ENCODE data around the gene WDFY4. TPM values are rescaled to one million over a fixed set of nuclear protein-coding genes. Genes with fewer than 3 reads are reported as not detected.

Gene WDFY4
- polyA plus RNA-seq, 1 experiment, result not detected

DNA sequence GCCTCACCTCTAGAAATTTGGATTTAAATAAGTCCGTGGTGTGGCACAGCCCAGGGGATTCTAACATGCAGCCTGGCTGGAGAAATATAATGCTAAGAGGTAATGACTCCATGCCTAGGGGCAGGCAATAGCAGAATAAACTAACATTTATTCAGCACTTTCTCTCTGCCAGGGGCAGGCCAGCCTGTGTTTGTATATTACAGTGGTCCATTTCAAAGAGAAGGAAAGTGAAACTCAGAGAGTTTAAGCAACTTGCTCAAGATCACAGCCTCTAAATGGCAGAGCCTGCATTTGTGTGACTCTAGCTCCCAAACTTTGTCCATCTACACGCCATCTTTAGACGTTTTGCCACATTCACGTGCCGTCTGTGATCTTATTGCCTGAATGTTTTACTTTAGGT lies 261.7 kb downstream of the WDFY4 start:
- CTCF ChIA-PET, result interaction anchor here (0.9 kb wide), 1 partner anchor 10 kb away, joined by 3 read pairs; no protein-coding TSS in a partner anchor
- DNase-seq (ENCODE audit: low read depth), result no peak

DNA sequence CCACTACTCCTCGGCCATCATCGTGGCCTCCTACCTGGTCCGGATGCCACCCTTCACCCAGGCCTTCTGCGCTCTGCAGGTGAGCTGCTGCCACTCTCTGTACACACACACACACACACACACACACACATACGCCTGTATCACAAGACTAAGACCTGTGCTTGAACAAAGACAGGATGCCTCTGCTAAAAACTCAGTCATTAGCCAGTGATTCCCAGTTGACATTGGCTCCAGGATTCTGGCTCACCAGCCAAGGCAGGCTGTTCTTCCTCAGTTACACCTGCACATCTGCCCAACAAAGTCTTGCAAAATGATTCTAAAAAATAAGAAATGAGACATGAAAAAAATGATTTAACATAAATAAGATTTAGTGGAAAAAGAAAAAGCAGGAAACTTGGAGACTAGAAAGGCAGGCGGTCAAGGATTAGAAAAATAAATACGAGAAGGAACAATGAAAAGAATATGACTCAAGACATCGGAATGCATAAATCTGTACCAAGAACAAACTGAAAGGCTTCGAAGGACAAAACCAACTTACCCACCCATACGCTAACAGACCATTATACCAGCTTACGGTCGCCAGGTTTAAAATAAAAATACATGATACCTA lies 262.3 kb downstream of the WDFY4 start:
- no peaks in the 10 kb centered on the region for H3K27me3 ChIP-seq (ENCODE audit: control insufficient read depth, insufficient read depth, low read length)
- TF ChIP-seq, protein P1, sequence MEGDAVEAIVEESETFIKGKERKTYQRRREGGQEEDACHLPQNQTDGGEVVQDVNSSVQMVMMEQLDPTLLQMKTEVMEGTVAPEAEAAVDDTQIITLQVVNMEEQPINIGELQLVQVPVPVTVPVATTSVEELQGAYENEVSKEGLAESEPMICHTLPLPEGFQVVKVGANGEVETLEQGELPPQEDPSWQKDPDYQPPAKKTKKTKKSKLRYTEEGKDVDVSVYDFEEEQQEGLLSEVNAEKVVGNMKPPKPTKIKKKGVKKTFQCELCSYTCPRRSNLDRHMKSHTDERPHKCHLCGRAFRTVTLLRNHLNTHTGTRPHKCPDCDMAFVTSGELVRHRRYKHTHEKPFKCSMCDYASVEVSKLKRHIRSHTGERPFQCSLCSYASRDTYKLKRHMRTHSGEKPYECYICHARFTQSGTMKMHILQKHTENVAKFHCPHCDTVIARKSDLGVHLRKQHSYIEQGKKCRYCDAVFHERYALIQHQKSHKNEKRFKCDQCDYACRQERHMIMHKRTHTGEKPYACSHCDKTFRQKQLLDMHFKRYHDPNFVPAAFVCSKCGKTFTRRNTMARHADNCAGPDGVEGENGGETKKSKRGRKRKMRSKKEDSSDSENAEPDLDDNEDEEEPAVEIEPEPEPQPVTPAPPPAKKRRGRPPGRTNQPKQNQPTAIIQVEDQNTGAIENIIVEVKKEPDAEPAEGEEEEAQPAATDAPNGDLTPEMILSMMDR (IDR thresholded peaks at IDR 0.05; ENCODE audit: insufficient read depth, low read depth, low read length), result no peak
- CTCF ChIA-PET, result no interaction called here
- no peak overlapping the region for H3K4me3 ChIP-seq (ENCODE audit: low read depth, low read length)
- POLR2A ChIA-PET, result no interaction called here
- no peaks in the 10 kb centered on the region for H3K36me3 ChIP-seq (ENCODE audit: control insufficient read depth, insufficient read depth, low read length)
- DNase-seq (ENCODE audit: low read depth), result no peak

More for the DNA sequence above, 261.7 kb downstream of the WDFY4 start:
- POLR2A ChIA-PET, result no interaction called here
- H3K4me3 ChIP-seq (ENCODE audit: low read depth, low read length), result no peak overlapping the region
- H3K27me3 ChIP-seq (ENCODE audit: control insufficient read depth, insufficient read depth, low read length), result no peaks in the 10 kb centered on the region
- TF ChIP-seq, protein P1 (IDR thresholded peaks at IDR 0.05; ENCODE audit: insufficient read depth, low read depth, low read length), result no peak
- H3K36me3 ChIP-seq (ENCODE audit: control insufficient read depth, insufficient read depth, low read length), result no peaks in the 10 kb centered on the region

DNA sequence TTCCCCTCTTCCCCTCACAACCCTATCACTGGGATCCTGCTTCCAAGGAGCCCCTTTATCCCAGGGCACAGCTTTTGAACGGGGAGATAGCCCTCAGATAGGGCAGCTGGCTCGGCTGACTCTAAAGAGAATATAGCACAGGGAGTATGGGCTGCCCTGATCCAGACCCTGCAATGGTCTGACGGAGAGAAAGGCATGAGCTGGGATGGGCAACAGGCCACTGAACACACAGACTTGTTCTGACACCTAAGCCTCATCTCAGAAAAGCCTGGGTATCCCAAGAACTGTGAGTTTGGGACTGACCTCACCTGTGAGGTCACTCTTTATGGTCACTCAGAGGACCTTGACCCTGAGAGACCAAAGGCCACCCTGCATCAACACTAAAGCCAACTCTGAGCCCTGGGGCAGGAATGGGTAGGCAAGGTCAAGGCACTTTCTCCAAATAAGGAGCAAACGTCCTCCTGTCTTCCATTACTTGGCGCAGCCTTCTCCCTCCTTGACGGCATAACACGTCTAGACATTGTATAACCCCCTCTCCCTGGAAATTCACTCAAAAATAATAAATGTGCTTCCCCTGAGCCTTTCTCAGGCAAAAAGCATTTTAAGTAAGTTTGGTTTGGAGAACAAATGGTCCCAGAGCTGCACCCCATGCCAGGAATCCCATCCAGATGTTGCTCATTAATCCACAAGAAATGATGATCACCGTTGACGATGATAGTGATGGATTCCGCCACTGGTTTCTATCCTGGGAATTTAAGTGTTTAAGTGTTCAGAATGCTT lies 263.2 kb downstream of the WDFY4 start:
- Histone ChIP-seq H3K4me3 (ENCODE audit: low read depth, low read length) (no peak overlapping the region), H3K36me3 (ENCODE audit: control insufficient read depth, insufficient read depth, low read length) (no peaks in the 10 kb centered on the region), H3K27me3 (ENCODE audit: control insufficient read depth, insufficient read depth, low read length) (0 out of 2 replicates have a peak, but pooled peaks cover 1% of the 10 kb centered on the region)
- CTCF ChIA-PET, result no interaction called here
- POLR2A ChIA-PET, result no interaction called here
- DNase-seq (ENCODE audit: low read depth), result no peak
- TF ChIP-seq, protein P1 (IDR thresholded peaks at IDR 0.05; ENCODE audit: insufficient read depth, low read depth, low read length), result no peak

GRCh38 chr10:48948470-48949037 lies 263.9 kb downstream of the WDFY4 start:
- CTCF ChIA-PET, result interaction anchor here (0.6 kb wide), 1 partner anchor 16 kb away, joined by 3 read pairs; no protein-coding TSS in a partner anchor
- POLR2A ChIA-PET, result no interaction called here
- 0 out of 2 replicates have a peak, but pooled peaks cover 1% of the 10 kb centered on the region for H3K27me3 ChIP-seq (ENCODE audit: control insufficient read depth, insufficient read depth, low read length)
- H3K36me3 ChIP-seq (ENCODE audit: control insufficient read depth, insufficient read depth, low read length), result no peaks in the 10 kb centered on the region
- H3K4me3 ChIP-seq (ENCODE audit: low read depth, low read length), result no peak overlapping the region
- TF ChIP-seq, protein P1 (IDR thresholded peaks at IDR 0.05; ENCODE audit: insufficient read depth, low read depth, low read length), result no peak
- no peak for DNase-seq (ENCODE audit: low read depth)

GRCh38 chr10:48951707-48952106 lies 267.0 kb downstream of the WDFY4 start:
- no peak overlapping the region for H3K4me3 ChIP-seq (ENCODE audit: low read depth, low read length)
- ChIA-PET CTCF (no interaction called here), POLR2A (no interaction called here)
- DNase-seq (ENCODE audit: low read depth), result no peak
- H3K27me3 ChIP-seq (ENCODE audit: control insufficient read depth, insufficient read depth, low read length), result 0 out of 2 replicates have a peak, but pooled peaks cover 1% of the 10 kb centered on the region
- TF ChIP-seq, protein P1 (IDR thresholded peaks at IDR 0.05; ENCODE audit: insufficient read depth, low read depth, low read length), result no peak
- no peaks in the 10 kb centered on the region for H3K36me3 ChIP-seq (ENCODE audit: control insufficient read depth, insufficient read depth, low read length)
